Measurements from ENCODE around the gene PLCB2.
A peak's percentile ranks its signal among the peaks of the same experiment; 100 is the strongest.

The PLCB2 gene

GRCh38 chr15:40301467-40302179 lies 6.1 kb downstream of the PLCB2 start:
- FAIRE-seq, result no peak

DNA sequence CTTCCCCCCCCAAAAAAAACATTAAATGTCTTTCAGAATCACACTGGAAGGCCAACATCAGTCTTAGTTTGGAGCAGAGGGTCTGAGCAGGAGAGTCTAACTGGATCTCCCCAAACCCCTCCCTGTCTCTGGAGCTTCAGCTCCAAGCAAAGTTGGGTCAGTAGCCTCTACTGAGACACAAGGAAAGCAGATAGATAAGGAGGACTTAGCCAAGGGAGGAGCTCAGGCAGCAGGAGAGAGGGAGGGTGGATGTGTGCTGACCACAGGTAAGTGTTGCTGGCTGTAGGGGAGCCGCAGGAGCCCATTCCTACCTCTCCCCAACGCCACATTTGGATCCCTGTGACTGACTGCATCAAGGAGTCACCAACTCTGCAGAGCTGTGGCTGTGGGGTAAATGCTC lies 7.0 kb downstream of the PLCB2 start:
- FAIRE-seq, result no peak

DNA sequence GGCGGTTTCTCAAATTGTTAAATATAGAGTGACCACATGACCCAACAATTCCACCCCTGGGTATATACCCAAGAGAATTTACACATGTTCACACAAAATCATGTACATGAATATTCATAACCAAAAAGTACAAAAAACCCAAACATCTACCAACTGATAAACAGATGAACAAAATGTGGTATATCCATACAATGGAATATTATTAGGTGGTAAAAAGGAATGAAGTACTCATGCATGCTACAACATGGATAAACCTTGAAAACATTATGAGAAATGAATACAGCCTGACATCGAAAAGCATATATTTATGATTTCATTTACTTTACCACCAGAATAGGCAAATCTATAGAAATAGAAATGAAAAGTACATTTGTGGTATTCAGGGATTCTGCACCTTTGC lies 7.4 kb downstream of the PLCB2 start:
- no peak for FAIRE-seq

DNA sequence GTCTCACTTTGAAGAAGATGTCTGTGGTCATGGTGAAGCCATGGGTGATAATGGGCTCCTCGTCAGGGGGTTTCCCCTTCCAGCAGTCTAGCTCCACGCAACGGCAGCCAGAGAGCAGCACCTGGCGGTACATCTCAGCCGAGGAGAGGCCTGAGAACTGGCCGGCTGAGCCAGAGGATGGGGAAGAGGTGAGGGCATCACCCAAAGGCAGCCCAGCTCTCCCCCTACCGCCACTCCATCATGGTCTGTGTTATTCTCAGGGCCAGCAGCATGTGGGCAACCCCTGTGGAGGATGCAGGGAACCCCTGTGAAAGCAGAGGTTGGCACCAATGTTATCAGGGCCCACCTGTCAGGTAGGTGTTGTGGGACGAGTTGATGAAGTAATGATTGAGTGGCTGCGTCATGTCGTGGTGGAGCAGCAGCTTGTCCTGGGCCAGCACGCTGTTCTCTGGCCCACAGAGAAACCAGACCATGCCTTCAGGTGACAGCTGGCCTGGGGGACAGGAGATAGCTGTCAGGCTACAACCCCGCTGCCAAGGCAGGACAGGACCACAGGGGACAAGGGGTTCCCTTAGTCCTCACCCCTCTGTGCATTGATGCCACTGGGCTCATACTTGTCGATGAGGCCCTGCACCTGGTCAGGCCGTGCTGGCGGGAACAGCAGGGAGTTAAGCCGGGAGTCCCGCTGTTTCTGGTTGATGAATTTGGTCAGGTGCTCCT lies 9.4 kb downstream of the PLCB2 start:
- no peak for FAIRE-seq

- FAIRE-seq, result no peak
Measured at GRCh38 chr15:40297356-40297755, 10.4 kb downstream of the PLCB2 start.

DNA sequence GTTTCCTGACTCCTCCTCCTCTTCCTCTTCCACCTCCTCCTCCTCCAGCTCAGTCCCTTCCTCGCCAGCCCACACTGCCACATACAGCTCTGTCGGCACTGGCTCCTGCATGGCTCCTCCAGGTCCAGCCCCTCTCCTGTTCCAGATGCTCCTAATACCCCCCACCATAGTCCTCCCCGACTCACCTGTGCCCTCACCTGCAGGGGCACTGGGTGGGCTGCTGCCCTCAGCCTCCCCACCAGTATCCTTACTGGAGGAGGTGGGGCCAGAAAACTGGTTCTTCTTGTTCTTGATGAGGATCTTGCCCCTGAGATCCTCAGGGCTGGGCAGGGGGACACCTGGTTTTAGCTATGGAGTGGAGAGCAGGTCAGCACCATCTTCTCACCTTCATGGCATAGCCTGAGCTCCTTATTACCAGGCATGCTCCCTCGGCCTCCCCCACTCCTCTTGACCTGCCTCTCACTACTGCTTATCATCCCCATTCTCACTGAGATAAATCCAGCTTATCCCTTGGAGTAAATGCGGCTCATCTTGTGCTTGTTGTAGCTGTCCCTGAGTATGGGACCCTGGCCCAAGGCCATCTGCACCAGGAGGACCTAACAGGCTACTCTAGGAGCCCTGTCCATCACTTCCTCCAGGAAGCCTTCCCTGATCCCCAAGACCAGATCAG lies 11.0 kb downstream of the PLCB2 start:
- FAIRE-seq, result no peak

GRCh38 chr15:40295877-40296560 lies 11.7 kb downstream of the PLCB2 start:
- no peak for FAIRE-seq

DNA sequence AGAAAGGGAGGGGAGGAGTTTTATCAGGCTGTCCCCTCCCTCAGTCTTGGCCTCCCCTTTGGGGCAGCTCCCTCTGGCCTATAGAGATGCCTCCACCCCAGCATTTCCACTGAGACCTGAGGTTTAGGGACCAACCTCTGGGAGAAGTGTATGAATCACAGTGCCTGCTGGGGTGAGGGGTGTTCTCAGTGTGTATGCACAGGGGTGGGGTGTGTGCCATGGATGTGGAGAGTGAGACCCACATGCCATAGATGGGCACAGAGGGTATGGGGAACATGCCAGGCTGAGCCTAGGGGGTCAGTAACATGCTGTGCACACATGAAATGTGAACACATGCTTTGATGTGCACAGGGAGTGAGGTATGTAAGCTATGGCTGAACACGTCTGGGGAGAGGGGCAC lies 12.4 kb downstream of the PLCB2 start:
- no peak for FAIRE-seq

GRCh38 chr15:40293905-40294895 lies 13.5 kb downstream of the PLCB2 start:
- no peak for FAIRE-seq

DNA sequence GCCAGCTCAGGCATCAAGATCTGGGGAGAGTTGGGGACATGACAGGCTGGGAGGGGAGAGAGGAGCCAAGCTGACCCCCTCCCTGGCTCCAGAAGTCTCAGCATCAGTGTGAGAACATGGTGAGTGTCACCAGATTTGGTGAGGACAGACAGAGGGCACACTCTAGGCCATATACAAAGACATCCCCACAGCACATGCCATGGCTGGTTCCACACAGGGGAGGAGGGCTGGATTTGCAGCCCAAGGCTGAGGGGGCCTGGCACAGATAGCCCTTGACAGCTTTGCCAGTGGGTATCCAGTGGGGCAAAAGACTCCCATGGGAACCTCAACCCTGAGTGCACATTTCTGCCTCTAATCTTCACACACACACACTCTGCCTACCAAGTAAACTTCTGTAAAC lies 14.7 kb downstream of the PLCB2 start:
- FAIRE-seq, result no peak

DNA sequence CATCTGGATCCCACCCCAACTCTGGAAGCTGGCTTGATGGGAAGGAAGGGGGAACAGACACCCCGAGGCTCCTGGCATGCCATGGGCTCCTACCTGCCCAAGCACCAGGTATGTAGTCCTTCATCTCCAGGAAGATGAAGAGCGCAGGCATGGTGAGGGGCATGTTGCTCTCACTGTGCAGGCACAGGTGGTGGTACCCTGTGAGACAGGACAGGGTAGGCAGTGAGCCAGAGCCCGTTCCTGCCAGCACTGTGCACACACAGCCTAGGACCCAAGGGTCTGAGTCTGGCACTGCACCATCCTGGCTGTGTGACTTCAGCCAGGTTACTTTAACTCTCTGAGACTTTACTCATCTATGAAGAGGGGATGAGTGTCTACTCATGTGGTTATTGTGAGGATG lies 15.5 kb downstream of the PLCB2 start:
- FAIRE-seq, result no peak

GRCh38 chr15:40290918-40291574 lies 16.7 kb downstream of the PLCB2 start:
- no peak for FAIRE-seq

DNA sequence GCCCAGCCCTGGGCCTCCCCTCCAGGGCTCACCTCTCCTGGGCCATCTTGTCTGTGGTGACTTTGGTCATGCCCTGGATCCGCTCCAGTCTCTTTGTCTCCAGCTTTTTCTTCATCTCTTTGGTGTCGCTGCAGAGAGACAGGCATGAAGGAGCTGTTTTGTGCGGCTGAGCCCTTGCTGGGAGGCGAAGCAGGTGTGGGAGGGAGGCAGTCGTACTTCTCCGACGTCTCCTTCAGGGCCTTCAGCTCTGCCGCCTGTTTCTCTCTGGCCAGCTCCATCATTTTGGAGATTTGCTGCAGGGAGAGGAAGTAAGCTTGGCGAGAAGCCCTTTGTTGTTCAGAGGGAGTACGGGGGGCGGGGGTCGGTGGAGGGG lies 17.2 kb downstream of the PLCB2 start:
- no peak for FAIRE-seq

DNA sequence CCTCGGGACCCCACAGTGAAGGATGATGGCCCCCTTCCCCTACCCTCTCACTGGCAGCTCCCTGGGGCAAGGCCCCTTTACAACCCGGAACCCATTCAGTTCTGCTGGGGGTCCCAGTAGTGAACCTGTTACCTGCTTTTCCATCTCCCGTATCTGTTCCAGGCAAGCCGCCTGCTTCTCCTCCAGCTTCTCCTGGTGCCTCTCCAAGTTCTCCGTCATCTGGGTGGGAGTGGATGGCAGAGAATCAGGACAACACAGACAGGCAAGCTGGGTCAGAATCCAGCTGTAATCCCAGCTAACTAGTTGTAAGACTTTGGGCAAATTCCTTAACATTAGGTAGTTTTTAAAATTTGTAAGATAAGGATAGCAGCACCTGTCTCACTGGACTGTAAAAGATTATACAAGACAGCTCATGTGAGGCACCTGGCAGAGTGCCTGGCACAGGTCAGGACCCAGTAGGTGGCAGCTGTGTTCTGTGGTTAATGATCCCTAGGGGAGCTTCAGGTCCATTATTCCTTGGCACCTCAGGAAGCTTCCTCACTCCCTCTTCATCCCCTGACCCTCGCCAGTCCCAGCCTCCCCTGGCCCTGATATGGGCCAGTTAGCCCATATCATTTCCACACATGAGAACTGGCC lies 18.5 kb downstream of the PLCB2 start:
- FAIRE-seq, result no peak

GRCh38 chr15:40287968-40288367 lies 19.8 kb downstream of the PLCB2 start:
- no peak for FAIRE-seq

DNA sequence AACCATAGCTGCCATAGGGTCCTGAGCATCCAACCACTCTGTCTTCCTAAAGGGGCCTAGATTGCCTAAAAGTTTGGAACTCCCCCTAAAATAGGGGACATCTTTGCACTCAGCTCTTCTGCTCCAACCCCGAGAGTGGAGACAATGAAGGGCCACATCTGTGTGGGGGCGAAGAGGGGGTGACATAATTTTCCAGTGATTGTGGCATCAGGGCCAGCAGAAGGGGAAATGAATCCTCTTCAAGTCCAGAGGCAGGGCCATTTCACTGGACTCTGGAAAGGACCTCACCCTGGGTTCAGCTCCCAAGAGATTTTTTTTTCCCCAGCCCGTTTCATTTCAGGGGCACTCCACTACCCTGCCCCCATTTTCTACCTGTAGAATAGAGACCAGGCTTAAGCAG lies 20.2 kb downstream of the PLCB2 start:
- no peak for FAIRE-seq

DNA sequence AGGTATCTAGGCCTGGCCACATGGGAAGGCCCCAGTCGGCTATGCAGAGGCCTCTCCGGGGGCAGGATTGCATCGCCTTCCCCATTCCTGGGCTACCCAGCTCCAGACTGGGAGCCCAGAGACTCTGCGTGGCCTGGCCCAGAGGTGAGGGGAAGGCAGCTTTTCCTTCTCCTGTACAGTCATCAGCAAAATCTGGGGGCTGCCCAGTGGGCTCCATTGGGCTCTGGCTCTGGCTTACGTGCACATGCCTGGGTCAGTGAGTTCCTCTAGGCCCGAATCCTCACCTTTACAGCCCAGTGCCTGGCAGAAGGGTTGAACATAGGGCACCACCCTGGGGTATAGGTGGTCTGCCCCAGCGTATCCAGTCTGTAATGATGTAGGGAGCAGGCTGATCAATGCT lies 20.9 kb downstream of the PLCB2 start:
- FAIRE-seq, result no peak

DNA sequence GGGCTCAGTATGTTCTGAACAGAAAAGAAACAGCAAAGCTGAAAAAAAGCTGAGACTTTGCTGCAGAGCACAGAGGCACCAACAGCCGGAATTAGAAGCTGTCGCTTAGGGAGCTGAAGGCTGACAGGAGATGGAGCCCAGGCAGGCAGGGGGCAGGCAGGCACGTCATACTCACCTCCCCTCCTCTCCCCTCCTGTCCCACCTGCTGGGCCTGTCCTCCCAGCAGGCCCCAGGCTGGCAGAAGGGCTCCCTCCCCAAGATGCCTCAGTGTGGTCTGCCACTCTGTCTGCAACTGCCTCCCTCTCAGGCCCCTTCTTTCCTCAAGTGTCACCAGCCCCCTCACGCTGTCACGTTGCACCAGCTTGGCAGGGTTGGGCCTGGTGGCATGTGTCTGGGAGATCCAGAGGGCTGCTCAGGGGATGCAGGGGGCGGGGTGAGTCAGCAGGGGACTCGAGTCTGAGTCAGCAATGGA lies 21.6 kb downstream of the PLCB2 start:
- no peak for FAIRE-seq

DNA sequence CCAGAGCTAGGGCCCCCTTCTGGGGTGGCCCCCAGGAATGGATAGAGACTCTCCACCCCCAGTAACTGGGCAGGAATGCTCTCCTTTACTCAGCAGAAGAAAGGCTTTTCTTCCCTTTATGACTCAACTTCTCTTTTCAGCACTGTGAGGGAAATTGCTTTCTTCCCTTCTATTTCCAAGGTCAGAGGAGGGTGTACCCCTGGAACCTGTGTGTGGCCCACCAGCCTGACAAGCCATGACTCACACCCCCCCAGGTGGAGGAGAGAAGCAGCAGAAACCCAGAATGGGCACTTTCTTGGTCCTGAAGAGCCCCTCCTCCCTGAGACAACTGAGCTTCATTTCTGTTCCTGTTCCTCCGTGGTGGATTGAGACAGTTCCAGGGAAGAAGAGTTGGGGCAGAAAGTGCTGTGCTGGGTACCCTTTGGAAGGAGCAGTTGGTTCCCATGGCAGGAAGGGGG lies 22.2 kb downstream of the PLCB2 start:
- no peak for FAIRE-seq

DNA sequence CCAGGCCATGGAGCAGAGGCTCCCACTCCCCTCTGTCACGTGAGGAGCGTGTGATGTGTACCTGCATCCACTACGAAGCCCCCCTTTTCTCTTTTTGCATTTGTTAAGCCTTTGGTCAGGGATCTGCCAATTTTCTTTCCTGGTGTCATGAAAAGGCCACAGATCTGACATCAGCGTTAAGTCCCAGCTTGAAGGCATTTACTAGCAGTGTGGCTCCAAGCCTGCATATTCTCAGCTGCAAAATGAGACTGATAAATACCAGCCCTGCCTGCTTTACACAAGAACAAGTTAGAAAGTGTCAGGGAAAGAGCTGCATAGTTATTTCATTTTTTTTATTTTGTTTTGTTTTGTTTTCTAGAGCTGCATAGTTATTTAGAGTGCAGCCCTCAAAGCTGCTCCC lies 22.6 kb downstream of the PLCB2 start:
- peak; percentile 8 for FAIRE-seq
